H1 (cell line): Measurements from ENCODE around the gene BRD8. TPM values are rescaled to one million over a fixed set of nuclear protein-coding genes. Genes with fewer than 3 reads are reported as not detected.

Experiments used
- EZH2 ChIP-seq: fragments of 200-600 bp; sonication (generic); IDR thresholded peaks from 2 replicates; pipeline ENCODE4 v1.7.1; 2012; ENCODE audit warnings: low read depth, mild to moderate bottlenecking, moderate library complexity, low read length, inconsistent platforms; ENCODE audit not compliant: severe bottlenecking
- MAFK ChIP-seq: IDR thresholded peaks from 2 replicates; pipeline ENCODE4 v1.6.1; 2012; ENCODE audit warnings: low read depth, mild to moderate bottlenecking, improper control_type of control experiment, low read length
- NANOG ChIP-seq: IDR thresholded peaks from 2 replicates; pipeline ENCODE4 v1.6.1; 2011; ENCODE audit warnings: low read length, low read depth, mild to moderate bottlenecking, inconsistent platforms; ENCODE audit not compliant: insufficient read depth, poor library complexity, severe bottlenecking
- RBBP5 ChIP-seq: IDR thresholded peaks from 2 replicates; pipeline ENCODE4 v1.7.1; 2012; ENCODE audit warnings: low read depth, mild to moderate bottlenecking, inconsistent platforms, low read length, moderate library complexity, borderline replicate concordance
- SIX5 ChIP-seq: IDR thresholded peaks from 2 replicates; pipeline ENCODE4 v1.6.1; 2011; ENCODE audit warnings: mild to moderate bottlenecking, low read depth, low read length
- SRF ChIP-seq: IDR thresholded peaks from 2 replicates; pipeline ENCODE4 v1.6.1; 2011; ENCODE audit warnings: mild to moderate bottlenecking, low read depth, low read length, moderate library complexity
- YY1 ChIP-seq: IDR thresholded peaks from 2 replicates; pipeline ENCODE4 v1.6.1; 2011; ENCODE audit warnings: low read depth, mild to moderate bottlenecking, low read length
- polyA plus RNA-seq, 7 experiments: library from polyadenylated mRNA; depleted of rRNA in 3 of 7; stranded (reverse) in 5 of 7; unstranded in 2 of 7; fragments of >200 nt in 5 of 7; fragments of 200-250 nt in 2 of 7; gene quantifications; 1 replicate in 5 of 7; 2 replicates in 1 of 7; 4 replicates in 1 of 7; pipeline versions ENCODE4 v1.2.1 to v1.2.3, GENCODE V29; 2011 to 2013; ENCODE audit warnings: missing spikeins in 2 of 7, mixed read lengths in 2 of 7
- total RNA-seq: library from RNA; stranded (reverse); fragmentation: NEBNext Ultra II Directional; extraction: Animal tissue kit (Norgen Biotek cat#: 25700); gene quantifications from 2 replicates; pipeline ENCODE4 v1.2.1, GENCODE V29; 2021
- TF ChIP-seq, protein P1 (sequence below): IDR thresholded peaks from 2 replicates; pipeline ENCODE4 v1.6.1; 2011; ENCODE audit warnings: low read depth, mild to moderate bottlenecking, low read length; ENCODE audit not compliant: insufficient read depth
- TF ChIP-seq, protein P2 (sequence below): fragments of 300-600 bp; sonication (generic); IDR thresholded peaks from 2 replicates; pipeline ENCODE4 v1.7.1; 2012; ENCODE audit warnings: low read length, moderate library complexity, mild to moderate bottlenecking, inconsistent platforms; ENCODE audit not compliant: insufficient replicate concordance

Gene BRD8
- total and polyA plus RNA-seq, 2 of the 8 experiments (the other 6 are each of a cell fraction or from before 2014, with no cell fraction given), result 37.8 to 75.8 TPM

DNA sequence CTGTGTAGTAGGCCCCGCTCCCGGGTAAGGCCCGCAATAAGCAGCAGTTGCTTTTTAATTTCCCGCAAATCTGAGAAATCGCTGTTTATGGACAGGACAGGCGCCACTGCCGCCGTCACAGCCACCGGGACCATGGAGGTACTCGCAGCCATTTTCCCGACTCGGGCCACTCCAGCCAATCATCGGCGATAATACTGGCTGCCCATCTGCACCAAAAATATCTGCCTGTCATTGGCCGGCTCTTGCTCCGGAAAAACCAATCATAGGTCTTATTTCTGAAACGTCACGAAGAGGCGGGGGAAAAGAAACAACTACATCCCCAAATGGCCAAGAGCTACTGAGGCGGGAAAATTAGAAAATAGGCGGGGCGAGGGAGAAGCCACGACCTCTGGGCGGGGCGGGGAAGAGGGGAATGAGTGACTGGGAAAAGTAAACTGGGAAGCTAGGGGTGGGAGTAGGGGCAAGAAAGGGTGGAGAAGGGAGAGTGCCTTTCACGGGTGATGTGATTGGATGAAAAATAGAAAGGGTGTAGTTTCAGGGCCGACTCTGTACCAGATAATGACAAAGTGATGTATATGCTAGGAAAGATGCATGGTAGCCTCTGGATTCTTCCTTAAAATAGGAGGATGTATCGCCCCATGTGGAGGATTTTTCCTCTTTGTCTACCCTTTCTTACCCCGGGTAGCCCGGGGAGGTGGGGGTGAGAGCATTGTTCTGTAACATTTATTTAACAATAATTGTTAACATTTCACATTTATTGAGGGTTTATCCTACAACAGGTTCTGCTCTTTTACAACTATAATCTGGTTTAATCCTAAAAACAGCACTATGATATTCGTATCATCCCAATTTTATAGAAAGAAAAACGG is 35.0 kb upstream of the BRD8 start, which contains the start of gene CDC23 (continued):
- TF ChIP-seq SRF (no peak), SIX5 (no peak), NANOG (no peak), RBBP5 (no peak), EZH2 (no peak), MAFK (no peak), YY1 (peak; percentile 96)
- TF ChIP-seq, protein P1, sequence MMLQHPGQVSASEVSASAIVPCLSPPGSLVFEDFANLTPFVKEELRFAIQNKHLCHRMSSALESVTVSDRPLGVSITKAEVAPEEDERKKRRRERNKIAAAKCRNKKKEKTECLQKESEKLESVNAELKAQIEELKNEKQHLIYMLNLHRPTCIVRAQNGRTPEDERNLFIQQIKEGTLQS, result no peak
- TF ChIP-seq, protein P2, sequence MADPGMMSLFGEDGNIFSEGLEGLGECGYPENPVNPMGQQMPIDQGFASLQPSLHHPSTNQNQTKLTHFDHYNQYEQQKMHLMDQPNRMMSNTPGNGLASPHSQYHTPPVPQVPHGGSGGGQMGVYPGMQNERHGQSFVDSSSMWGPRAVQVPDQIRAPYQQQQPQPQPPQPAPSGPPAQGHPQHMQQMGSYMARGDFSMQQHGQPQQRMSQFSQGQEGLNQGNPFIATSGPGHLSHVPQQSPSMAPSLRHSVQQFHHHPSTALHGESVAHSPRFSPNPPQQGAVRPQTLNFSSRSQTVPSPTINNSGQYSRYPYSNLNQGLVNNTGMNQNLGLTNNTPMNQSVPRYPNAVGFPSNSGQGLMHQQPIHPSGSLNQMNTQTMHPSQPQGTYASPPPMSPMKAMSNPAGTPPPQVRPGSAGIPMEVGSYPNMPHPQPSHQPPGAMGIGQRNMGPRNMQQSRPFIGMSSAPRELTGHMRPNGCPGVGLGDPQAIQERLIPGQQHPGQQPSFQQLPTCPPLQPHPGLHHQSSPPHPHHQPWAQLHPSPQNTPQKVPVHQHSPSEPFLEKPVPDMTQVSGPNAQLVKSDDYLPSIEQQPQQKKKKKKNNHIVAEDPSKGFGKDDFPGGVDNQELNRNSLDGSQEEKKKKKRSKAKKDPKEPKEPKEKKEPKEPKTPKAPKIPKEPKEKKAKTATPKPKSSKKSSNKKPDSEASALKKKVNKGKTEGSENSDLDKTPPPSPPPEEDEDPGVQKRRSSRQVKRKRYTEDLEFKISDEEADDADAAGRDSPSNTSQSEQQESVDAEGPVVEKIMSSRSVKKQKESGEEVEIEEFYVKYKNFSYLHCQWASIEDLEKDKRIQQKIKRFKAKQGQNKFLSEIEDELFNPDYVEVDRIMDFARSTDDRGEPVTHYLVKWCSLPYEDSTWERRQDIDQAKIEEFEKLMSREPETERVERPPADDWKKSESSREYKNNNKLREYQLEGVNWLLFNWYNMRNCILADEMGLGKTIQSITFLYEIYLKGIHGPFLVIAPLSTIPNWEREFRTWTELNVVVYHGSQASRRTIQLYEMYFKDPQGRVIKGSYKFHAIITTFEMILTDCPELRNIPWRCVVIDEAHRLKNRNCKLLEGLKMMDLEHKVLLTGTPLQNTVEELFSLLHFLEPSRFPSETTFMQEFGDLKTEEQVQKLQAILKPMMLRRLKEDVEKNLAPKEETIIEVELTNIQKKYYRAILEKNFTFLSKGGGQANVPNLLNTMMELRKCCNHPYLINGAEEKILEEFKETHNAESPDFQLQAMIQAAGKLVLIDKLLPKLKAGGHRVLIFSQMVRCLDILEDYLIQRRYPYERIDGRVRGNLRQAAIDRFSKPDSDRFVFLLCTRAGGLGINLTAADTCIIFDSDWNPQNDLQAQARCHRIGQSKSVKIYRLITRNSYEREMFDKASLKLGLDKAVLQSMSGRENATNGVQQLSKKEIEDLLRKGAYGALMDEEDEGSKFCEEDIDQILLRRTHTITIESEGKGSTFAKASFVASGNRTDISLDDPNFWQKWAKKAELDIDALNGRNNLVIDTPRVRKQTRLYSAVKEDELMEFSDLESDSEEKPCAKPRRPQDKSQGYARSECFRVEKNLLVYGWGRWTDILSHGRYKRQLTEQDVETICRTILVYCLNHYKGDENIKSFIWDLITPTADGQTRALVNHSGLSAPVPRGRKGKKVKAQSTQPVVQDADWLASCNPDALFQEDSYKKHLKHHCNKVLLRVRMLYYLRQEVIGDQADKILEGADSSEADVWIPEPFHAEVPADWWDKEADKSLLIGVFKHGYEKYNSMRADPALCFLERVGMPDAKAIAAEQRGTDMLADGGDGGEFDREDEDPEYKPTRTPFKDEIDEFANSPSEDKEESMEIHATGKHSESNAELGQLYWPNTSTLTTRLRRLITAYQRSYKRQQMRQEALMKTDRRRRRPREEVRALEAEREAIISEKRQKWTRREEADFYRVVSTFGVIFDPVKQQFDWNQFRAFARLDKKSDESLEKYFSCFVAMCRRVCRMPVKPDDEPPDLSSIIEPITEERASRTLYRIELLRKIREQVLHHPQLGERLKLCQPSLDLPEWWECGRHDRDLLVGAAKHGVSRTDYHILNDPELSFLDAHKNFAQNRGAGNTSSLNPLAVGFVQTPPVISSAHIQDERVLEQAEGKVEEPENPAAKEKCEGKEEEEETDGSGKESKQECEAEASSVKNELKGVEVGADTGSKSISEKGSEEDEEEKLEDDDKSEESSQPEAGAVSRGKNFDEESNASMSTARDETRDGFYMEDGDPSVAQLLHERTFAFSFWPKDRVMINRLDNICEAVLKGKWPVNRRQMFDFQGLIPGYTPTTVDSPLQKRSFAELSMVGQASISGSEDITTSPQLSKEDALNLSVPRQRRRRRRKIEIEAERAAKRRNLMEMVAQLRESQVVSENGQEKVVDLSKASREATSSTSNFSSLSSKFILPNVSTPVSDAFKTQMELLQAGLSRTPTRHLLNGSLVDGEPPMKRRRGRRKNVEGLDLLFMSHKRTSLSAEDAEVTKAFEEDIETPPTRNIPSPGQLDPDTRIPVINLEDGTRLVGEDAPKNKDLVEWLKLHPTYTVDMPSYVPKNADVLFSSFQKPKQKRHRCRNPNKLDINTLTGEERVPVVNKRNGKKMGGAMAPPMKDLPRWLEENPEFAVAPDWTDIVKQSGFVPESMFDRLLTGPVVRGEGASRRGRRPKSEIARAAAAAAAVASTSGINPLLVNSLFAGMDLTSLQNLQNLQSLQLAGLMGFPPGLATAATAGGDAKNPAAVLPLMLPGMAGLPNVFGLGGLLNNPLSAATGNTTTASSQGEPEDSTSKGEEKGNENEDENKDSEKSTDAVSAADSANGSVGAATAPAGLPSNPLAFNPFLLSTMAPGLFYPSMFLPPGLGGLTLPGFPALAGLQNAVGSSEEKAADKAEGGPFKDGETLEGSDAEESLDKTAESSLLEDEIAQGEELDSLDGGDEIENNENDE, result no peak
